ENCODE results near the gene FCF1.

FCF1 gene, protein sequence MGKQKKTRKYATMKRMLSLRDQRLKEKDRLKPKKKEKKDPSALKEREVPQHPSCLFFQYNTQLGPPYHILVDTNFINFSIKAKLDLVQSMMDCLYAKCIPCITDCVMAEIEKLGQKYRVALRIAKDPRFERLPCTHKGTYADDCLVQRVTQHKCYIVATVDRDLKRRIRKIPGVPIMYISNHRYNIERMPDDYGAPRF
- long read RNA-seq, donor 1, full-length matches to known transcripts, result 5 of 5 reads
- long read RNA-seq, donor 1, partial matches to known transcripts, result 0 of 5 reads
- long read RNA-seq, donor 1, other reads (novel, unspliced or antisense), result 0 of 5 reads
- long read RNA-seq, donor 2, full-length matches to known transcripts, result 3 of 3 reads
- long read RNA-seq, donor 2, partial matches to known transcripts, result 0 of 3 reads
- long read RNA-seq, donor 2, other reads (novel, unspliced or antisense), result 0 of 3 reads
- long read RNA-seq, donor 3, full-length matches to known transcripts, result 1 of 7 reads
- long read RNA-seq, donor 3, partial matches to known transcripts, result 6 of 7 reads
- long read RNA-seq, donor 3, other reads (novel, unspliced or antisense), result 0 of 7 reads
- long read RNA-seq, donor 4, full-length matches to known transcripts, result 6 of 6 reads
- long read RNA-seq, donor 4, partial matches to known transcripts, result 0 of 6 reads
- long read RNA-seq, donor 4, other reads (novel, unspliced or antisense), result 0 of 6 reads
- long read RNA-seq, donor 5, full-length matches to known transcripts, result 6 of 6 reads
- long read RNA-seq, donor 5, partial matches to known transcripts, result 0 of 6 reads
- long read RNA-seq, donor 5, other reads (novel, unspliced or antisense), result 0 of 6 reads
- long read RNA-seq, donor 6, partial matches to known transcripts, result 13 of 13 reads
- long read RNA-seq, donor 6, other reads (novel, unspliced or antisense), result 0 of 13 reads
- long read RNA-seq, donor 7, result 0 reads
- long read RNA-seq, donor 8, full-length matches to known transcripts, result 3 of 3 reads
- long read RNA-seq, donor 8, partial matches to known transcripts, result 0 of 3 reads
- long read RNA-seq, donor 8, other reads (novel, unspliced or antisense), result 0 of 3 reads

DNA sequence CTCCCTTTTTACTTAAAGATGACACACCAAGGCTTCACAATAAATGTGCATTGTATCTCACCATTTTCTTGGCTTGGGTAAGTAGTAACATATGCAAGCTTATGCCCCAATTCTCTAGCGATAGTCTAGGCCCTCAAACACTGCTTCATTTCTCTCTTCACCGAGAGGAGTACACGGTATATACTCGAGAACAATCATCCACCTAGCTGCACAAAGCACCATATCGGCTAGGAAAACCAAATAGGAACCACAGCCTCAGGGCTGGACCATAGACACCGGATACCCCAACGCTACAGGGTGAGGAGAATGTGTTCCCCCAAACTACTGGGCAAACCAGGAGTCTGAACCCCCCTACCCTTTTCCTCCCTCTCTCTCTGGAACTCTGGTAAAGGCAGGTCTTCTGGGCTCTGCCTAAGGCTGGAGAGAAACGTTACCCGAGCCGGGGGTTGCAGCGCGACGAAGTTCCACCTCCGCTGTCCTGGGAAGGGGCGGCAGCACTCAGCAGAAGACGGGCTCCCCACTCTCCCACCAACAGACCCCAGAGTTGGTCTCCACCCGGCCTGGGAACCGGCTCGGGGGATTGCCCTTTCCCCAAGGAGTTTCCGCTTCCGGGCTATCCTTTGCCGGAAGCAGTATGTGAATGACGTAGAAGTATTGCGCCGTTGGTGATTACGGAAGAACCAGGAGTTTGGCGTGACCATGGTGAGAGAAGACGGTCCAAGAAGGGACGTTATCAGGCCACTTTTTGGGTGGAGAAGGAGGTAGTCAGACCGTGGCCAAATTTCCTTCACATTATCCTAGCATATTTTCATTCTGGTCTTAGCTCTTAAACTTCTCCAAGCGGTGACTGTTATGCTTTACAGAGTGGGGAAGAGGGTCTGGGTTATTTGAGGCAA lies at the start of gene FCF1, which contains the start of gene AREL1:
Gene FCF1, plus strand, starts transcription at position 646 of the 896 bp plus-strand sequence. Its CDS starts 54 bp downstream, at position 700.
Gene AREL1, minus strand, starts transcription at position 582 of the 896 bp plus-strand sequence. CDS start 27,465 bp downstream, outside the sequence.
- DNase-seq, result peak; percentile 75

DNA sequence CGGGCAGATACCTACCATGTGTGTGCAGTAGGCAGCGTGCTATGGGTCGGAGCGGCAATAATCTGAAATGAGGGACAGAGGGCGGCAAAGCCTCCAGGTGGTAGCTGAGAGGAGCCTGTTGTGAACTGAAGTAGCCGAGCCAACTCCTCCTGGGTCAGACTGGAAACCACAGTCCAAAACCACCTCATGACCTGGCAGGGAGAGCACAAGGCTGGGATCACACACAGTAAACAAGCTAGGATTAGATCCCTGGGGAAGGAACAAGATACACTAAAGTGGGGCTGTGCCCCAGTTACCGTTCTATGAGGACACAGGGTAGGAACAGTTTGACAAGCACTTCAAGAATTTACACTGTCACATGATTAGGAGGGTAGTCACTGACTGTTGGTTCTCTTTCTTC lies 49.1 kb upstream of the FCF1 start:
- no peak for DNase-seq

DNA sequence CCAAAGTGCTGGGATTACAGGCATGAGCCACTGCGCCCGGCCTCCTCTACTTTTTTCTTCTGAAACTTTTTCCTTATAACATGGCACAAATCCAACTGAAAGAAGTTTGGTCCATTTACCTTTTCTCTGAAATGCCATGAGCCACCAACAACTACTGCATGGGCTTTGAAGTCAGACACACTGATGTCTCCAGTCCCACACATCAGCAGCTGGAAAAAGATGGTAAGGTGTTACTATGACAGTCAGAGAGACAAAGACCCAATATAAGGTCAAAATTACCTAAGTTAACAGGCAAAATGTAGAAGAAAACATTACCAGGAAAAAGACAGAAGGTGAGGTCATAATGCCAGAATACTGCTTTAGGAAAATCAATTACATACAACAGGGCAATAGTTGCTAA lies 48.2 kb upstream of the FCF1 start:
- no peak for DNase-seq

DNA sequence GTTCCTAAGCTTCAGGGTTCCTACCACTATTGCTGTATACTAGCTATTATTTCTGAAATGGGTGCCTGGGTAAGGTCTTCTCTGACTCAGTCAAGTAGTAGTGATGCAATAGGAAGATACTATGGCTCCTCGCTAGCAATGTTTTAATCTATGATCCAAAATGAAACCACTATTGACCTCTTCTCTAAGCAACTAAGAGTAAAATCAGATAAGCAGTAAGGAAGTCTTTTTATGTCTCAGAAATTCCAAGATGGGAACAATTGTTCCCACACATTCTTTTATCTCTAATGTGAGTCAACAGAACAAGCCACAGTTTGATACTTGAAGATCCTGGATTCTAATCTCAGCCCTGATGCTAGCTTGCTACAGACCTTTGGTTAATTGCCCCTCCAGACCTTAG lies 45.2 kb upstream of the FCF1 start:
- no peak for DNase-seq

DNA sequence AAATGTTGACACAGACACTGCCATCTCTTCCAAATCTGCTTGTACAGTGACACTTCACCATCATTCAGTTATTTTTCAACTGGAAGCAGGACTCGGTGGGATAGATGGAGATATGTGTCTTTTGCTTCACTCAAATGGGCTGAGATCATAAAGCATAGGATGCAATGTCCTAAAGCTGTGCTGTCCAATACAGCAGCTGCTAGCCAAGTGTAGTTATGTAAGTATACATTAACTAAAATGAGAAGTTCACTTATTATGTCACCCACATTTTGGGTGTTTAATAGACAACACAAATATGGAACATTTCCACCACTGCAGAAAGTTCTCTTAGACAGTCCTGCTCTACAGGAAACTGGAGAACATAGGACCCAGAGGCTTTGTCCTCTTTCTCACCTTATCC lies 43.7 kb upstream of the FCF1 start:
- DNase-seq, result no peak

DNA sequence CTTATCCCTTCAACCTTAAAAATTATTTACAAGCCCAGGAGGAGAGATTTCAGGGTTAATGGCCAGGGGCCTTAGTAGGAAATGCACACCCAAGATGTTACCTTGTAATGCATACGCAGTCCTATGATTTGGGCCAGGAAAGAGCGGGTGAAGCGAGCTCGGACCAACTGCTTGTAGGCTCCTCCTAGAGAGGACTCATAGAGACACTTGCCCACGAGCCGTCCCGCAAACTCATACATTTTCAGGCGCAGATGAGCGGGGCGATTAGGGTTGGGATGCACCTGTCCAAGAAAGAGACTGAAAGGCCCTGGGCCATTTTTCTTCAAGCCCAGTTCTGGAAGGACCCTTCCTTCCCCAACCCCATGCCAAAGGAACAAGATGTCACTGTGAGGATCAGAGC lies 43.1 kb upstream of the FCF1 start:
- no peak for DNase-seq

DNA sequence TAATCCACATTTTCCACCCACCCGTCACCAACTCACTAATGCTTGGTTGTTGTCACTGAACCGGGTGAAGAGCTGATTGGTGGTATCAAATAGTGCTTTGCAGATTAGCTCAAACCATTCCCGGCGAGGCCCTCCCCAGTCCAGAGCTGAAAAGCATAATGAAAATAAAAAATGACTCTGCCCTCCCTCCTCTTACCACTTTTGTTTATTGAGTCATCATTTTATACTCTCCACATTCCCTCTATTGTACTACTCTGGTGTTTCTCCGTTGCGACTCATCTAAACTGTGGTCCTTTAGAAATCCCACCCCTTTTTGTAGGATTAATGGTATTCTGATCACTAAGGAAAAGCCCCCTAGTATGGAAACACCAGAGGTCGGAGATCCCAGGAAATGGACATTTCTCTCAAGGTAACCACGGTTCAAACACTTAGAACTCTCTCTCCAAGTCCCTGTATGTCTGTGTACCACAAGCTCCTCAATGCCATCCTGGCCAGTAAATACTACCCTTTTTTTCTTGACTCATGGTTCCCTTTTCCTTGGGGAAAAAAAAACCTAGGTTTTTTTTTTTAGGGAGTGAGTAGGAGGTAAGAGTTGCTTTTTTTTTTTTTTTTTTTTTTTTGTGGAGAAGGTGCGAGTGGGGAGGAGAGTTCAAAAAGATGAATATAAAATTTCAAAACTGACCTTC lies 42.1 kb upstream of the FCF1 start:
- no peak for DNase-seq

DNA sequence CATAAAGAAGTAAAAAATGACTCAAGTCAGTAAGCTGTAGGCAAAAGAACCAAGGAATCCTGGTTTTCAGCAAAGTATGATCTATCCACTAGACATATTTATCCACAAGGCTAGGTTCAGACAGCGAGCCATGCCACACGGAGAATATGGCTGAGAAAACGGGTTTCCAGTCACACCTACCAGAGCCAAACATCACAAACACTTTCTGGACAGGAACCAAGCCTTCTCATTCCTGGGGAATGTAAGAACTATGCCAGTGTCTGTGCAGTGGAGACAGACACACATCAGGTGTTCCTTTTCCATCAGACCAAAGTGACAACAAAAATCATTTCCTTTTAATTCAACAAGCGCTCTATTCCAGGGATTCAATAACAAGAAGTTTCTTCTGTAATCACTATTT lies 41.2 kb upstream of the FCF1 start:
- DNase-seq, result no peak

DNA sequence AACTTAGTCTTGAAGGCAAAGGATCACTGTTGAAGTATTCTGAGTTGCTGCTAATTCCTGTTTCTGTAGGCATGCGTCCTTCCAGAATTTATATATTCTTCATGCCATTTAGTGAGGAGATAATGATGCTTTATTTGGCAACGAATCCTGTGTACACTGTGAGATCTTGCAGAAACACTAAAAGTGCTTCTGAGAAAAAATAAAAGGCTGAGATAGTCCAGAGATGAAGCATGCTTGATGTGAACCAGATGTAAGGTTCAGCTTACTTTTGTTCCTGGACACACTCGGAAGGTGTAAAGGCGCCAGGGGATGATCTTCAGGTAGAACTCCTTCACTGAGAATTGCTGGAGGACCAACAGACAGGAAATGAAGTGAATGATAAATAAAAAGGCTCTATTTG lies 39.2 kb upstream of the FCF1 start:
- no peak for DNase-seq

DNA sequence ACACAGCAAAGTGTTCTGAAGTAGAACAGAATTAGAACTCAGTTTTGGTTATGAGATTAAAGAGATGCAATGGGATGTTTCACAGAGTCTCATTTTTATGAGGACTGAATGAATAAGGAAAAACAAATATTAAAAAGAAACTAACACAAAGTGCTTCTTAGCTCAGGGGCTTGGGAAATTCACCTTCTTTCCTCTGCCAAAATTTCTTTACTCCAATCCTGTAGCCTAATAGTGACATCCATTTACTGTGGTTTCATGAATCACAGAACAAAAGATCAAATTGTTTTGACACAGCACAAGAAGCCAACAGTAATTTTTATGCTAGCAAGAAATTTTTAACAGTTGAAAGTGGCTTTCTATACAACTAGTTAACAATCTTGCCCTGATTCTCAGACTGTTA lies 37.7 kb upstream of the FCF1 start:
- no peak for DNase-seq

DNA sequence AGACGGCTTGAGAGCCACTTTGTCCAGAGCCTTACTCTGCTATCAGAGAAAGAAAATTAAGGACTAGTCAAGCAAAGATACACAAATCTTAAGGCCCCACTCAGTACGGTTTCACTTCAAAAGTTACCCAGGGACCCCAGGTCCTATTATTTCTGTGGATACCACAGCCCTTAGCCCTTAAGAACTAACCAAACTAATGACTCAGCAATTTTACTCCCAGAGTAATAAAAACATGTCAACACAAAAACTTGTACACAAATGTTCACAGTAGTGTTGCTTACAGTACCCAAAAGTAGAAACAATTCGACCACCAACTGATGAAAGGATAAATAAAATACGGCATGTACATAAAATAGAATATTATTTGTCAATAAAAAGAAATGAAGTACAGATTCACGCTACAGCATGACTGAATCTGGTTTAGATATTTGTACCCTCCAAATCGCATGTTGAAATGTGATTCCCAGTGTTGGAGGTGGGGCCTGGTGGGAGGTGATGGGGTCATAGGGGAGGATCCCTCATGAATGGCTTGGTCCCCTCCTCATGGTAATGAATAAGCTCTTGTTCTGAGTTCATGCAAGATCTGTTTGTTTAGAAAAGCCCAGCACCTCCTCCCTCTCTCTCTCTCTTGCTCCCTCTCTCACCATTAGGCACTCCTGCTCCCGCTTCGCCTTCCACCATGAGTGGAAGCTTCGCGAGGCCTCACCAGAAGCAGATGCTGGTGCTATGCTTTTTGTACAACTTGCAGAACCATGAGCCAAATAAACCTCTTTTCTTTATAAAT lies 30.6 kb upstream of the FCF1 start:
- no peak for DNase-seq

DNA sequence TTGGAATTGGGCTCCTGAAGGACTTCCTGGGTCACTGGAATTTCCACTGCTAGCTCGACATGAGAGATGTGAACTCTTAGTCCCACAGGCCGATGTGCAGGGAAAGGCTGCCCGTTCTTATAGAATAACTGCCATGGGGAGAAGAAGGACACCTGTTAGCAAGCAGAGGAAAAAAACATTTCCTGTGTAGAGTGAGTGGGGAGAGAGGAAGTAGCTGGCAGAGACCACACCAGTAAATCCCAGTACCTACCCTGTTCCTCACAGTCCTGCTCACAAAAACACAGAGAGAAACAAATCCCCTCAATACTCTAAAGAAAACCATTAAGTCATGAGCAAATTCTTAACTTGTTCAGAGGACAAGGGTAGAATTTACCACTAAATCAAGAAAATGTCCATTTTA lies 29.5 kb upstream of the FCF1 start:
- DNase-seq, result no peak

DNA sequence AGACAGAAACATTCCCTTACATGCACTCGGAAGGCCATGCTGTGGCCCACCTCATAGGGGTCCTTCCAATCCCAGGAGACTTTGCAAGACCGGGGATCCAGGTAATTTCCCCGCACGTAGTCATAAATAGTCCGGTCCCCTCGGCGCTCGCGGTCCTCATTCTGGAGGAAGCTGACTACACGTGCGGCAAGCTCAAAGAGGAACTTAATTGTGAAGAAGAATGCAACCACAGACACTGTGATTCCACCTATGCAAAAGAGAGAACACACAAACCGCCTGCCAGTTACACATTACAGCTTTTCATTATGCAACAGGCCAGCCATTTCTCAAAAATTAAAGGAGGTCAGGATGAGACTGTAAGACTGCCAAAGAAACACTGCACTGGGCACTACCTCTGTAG lies 28.5 kb upstream of the FCF1 start:
- no peak for DNase-seq

DNA sequence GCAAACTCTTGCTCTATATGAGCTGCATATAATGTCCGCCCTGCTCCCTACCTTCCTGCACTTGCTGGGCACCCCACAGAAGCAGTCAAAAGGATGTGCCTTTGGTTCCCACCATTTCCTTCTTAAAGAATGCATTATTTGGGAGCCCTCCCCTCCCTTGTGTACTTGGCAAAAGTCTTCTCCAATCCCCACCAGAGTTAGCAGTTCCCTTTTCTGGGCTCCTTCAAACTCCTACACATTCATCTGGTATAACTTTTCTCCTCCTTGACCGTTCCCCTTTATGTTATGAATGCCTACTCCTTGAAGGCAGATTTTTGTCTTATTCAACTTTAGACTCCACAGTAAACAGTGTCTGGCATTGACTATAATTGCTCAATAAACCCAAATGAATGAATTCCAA lies 27.9 kb upstream of the FCF1 start:
- DNase-seq, result no peak

DNA sequence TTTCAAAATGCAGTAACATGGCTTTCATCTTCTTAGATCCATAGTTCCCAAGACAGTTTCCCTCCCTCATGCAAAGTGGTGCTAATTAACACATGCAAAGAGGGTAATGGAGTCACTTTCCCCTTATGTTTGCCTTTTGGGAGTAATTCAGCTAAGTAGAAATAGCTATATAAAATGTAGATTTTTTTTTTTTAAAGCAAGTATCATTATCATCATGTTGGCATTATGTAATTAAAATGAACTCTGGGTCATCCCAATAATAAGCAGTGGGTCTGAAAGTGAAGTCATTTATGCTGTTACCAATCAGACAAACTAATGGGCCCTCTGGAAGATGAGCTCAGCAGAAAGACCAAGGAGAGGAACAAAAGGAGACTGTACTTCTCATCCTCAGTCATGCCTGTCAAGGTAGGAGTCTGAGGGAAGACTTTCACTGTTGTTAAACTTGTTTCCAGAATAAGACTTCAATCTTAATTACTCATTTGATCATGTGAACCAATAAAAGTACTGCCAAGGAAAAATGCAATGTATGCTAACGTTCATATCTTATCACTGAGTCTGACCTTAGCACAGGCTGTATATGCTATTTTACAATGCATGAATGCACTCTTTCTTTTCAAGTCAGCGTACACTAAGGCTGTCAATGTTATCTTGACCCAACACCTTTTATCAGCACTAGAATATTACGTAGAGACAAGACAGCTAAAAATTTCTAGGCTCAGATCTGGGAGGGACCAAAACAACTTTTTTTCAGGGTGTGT lies 26.8 kb upstream of the FCF1 start:
- no peak for DNase-seq

DNA sequence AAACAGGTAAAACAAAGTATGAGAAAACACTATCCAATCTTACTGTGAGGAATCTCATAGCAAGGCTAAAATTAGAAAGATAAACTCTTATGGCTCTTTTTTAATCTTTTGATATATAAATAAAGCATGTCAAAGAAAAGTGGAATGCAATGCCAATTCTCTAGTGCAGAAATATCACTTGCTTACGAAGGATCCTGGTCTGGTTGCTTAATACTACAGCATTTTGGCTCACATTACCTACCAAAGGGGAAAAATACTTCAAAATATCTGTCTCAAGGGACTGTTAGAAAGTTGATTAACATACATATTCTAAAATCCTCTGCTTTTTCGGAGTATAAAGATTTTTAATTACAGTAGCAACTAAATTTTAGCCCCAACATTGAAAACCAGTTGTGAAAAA lies 21.5 kb upstream of the FCF1 start:
- no peak for DNase-seq

DNA sequence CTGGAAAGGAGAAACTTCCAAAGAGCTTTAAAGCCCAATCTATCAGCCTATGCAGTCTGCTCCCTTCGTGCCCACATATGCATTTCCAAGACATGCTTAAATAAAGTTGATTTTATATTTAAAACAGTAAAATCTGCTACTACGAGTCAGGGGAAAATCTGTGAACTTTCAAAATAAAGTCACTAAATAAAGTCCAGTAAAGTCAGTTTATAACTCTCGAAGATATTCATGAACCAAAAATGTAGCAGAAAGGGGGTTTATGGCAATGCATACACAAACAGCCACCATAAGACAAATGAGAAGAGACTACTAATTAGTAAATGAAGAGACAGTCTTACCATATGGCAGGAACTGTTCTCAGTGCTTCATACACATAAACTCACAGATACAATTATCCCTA lies 19.8 kb upstream of the FCF1 start:
- no peak for DNase-seq

DNA sequence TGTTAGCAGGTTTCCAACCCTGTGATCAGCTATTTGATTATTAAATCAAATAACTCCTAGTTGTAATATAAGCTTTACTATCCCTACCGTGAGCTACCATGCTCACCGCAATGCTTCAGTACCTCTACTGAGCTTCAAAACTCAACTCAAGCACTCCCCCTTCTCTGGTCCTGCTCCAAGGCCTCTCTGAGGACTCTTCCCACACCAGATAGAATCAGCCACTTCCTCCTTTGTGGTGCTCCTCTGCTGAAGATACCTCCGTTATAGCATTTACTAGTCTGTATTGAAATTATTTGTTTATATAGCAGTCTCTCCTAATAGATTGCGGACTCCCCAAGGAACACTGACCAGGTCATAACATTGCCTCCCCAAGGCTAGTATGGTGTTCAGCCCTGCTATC lies 17.5 kb upstream of the FCF1 start:
- no peak for DNase-seq

DNA sequence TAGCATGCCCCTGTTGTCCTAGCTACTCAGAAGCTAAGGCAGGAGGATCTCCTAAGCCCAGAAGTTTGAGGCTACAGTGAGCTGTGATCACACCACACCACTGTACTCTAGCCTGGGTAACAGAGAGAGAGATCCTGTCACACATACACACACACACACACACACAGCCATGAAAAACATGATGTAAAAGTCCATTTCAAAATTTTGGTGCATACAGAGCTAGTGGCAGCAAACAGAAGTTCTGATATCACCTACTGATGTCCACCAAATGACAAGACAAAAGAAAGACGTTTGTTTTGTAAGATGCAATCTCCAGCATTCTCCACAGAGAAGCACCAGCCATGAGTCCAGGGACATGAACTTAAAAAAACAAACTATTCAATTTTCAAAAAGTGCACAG lies 15.9 kb upstream of the FCF1 start:
- DNase-seq, result no peak

DNA sequence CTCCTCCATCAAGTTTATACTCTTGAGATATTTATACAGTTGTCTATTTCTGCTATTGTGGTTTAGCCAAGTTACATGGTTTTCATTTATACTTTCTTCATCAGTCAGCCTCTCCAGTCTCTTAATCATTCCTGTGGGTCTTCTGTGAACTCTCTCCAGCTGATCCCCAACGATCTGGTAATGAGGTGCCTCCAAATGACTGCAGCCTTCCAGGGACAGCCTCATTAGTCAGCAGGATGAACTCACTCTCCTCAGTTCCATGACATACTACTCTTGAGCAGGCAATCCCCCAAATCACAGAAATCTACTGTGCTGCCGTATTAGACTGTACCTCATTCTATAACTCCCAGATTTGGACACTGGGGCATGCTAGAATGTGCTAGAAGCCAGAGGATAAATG lies 15.4 kb upstream of the FCF1 start:
- DNase-seq, result no peak
